ENCODE results near the gene SARS2. TPM values are rescaled to one million over a fixed set of nuclear protein-coding genes. Genes with fewer than 3 reads are reported as not detected.
A peak's percentile ranks its signal among the peaks of the same experiment; 100 is the strongest.

Gene SARS2
- total RNA-seq, 1 donor from 2014 or later = 45.8 TPM

DNA sequence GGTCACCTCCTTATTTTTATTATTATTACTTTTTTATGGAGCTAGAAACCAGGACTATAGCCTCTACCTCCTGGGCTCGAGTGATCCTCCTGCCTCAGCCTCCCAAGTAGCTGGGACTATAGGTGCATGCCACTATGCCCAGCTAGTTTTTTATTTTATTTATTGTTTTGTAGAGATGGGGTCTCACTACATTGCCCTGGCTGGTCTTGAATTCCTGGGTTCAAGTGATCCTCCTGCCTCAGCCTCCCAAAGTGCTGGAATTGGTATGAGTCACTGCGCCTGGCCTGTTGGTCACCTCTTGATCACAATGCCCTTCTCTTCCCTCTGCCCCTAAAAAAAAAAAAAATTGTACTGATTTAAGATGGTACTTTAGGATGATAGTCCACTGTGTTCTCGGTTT is 20.6 kb upstream of the SARS2 start:
- Histone ChIP-seq H4K20me1 (ENCODE audit: low read depth) (peaks cover 4% of the 10 kb centered on the region), H3K4me2 (no peak overlapping the region), H3K9me3 (ENCODE audit: low read depth) (no peaks in the 10 kb centered on the region), H3K9ac (no peak overlapping the region), H3K4me1 (no peaks in the 10 kb centered on the region), H3K27me3 (peaks cover 8% of the 10 kb centered on the region), H3K4me3 (no peak overlapping the region), H3K27ac (no peak overlapping the region), H3F3A (ENCODE audit: low read depth) (peaks cover 5% of the 10 kb centered on the region), H2AFZ (replicated peaks) (no peak overlapping the region), H3K79me2 (ENCODE audit: low read depth) (no peaks in the 10 kb centered on the region), H3K36me3 (no peaks in the 10 kb centered on the region)
- Mint-ChIP-seq H3K27me3 (ENCODE audit: insufficient read depth, low read depth) (peaks cover 10% of the 10 kb centered on the region), H3K4me3 (no peak overlapping the region), H3K4me1 (peaks cover 8% of the 10 kb centered on the region), H3K36me3 (peaks cover 2% of the 10 kb centered on the region), H3K9me3 (no peaks in the 10 kb centered on the region), H3K27ac (no peak overlapping the region)
- TF ChIP-seq EZH2phosphoT487 (IDR thresholded peaks at IDR 0.05) (no peak), EZH2 (IDR thresholded peaks at IDR 0.05) (no peak)
- TF ChIP-seq, protein P1, sequence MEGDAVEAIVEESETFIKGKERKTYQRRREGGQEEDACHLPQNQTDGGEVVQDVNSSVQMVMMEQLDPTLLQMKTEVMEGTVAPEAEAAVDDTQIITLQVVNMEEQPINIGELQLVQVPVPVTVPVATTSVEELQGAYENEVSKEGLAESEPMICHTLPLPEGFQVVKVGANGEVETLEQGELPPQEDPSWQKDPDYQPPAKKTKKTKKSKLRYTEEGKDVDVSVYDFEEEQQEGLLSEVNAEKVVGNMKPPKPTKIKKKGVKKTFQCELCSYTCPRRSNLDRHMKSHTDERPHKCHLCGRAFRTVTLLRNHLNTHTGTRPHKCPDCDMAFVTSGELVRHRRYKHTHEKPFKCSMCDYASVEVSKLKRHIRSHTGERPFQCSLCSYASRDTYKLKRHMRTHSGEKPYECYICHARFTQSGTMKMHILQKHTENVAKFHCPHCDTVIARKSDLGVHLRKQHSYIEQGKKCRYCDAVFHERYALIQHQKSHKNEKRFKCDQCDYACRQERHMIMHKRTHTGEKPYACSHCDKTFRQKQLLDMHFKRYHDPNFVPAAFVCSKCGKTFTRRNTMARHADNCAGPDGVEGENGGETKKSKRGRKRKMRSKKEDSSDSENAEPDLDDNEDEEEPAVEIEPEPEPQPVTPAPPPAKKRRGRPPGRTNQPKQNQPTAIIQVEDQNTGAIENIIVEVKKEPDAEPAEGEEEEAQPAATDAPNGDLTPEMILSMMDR (IDR thresholded peaks at IDR 0.05) = no peak
- DNase-seq (ENCODE audit: low spot score) = no peak

DNA sequence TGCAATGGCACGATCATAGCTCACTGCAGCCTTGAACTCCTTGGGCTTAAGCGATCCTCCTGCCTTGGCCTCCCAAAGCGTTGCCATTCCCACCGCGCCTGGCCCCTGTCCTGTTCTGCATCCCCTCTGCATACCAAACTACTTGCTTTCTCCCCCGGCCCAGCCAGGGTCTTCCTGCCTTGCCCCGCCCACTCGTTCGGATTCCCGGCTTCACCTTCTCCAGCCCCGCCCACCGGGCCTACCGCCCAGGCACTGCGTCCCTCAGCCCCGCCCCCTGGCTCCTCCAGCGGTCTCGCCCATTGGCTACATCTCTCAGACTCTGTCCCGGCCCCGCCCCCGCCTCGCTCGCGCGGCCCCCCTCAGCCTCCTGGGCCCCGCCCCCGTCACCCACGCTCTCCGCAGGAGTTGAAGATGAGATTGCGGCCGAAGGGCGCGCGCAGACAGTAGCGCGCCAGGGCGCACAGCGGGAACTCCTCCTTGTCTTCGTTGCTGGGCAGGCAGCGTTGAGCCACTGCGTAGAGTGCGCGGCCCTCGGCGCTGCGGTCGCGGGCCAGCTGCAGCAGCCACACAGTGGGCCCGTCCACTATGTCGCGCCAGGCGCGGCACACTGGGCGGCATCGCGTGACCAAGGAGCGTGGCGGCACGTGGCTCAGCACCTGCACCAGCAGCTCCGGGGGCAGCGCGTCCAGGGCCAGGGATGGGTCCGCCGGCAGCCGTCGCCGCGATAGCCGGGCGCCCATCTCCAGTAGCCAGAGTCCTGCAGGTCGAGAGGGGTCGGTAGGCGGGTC is 19.2 kb upstream of the SARS2 start:
- H3K27me3 Mint-ChIP-seq (ENCODE audit: insufficient read depth, low read depth) = peaks cover 9% of the 10 kb centered on the region
- TF ChIP-seq, protein P1 (IDR thresholded peaks at IDR 0.05) = no peak
- no peak for TF ChIP-seq EZH2phosphoT487 (IDR thresholded peaks at IDR 0.05)
- TF ChIP-seq EZH2 (IDR thresholded peaks at IDR 0.05) = no peak
- Histone ChIP-seq H3K27me3 (peaks cover 8% of the 10 kb centered on the region), H2AFZ (replicated peaks) (peak overlapping the region; percentile 46), H3K27ac (no peak overlapping the region), H4K20me1 (ENCODE audit: low read depth) (peaks cover 4% of the 10 kb centered on the region), H3K79me2 (ENCODE audit: low read depth) (no peaks in the 10 kb centered on the region), H3K9me3 (ENCODE audit: low read depth) (no peaks in the 10 kb centered on the region), H3K4me2 (peak overlapping the region; percentile 74), H3K36me3 (no peaks in the 10 kb centered on the region), H3K9ac (no peak overlapping the region), H3K4me3 (peak overlapping the region; percentile 53), H3F3A (ENCODE audit: low read depth) (peaks cover 5% of the 10 kb centered on the region), H3K4me1 (no peaks in the 10 kb centered on the region)
- no peak overlapping the region for H3K27ac Mint-ChIP-seq
- peak overlapping the region; percentile 79 for H3K4me3 Mint-ChIP-seq
- H3K36me3 Mint-ChIP-seq = peaks cover 3% of the 10 kb centered on the region
- peak; percentile 99 for DNase-seq (ENCODE audit: low spot score)
- H3K4me1 Mint-ChIP-seq = peaks cover 8% of the 10 kb centered on the region
- H3K9me3 Mint-ChIP-seq = no peaks in the 10 kb centered on the region

DNA sequence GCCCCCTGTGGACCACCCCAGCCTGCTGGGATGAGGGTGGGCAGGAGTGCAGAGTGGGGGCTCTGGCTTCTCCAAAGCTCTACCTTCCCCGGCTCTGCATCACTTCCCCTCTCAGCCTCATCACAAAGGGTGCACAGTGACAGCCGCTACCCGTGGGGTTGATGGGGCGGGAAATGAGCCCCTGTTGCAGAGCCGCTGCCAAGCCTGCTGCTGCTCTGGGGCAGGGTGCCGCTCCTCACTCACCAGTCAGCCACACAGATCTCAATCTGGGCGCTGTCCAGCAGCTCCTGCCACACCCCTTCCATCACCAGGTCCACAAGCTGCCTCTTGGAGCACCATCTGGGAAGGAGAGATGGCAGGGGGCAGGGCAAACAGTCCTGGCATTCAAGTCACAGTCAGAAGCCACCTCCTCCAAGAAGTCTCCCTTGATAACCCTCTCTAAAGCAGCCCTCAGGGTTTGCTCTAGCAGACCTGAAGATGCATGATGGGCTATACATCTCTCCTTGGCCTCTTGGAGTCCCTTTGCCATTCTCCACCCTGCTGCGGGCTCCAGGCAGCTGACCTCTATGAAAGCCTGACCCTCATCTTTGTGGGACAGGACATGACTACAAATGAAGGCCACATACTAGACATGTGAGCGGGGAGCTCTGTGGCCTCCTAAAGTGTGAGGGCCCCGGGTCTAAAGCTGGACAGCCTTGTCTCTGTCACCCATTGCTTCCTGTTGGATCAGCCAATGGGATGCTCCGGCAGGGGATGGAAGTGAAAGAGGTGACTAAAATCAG is 15.9 kb upstream of the SARS2 start:
- no peak overlapping the region for H3K27ac Mint-ChIP-seq
- Histone ChIP-seq H3K27me3 (peaks cover 8% of the 10 kb centered on the region), H3K4me1 (no peaks in the 10 kb centered on the region), H3F3A (ENCODE audit: low read depth) (peaks cover 5% of the 10 kb centered on the region), H3K36me3 (no peaks in the 10 kb centered on the region), H3K79me2 (ENCODE audit: low read depth) (no peaks in the 10 kb centered on the region), H3K27ac (no peak overlapping the region), H3K9ac (no peak overlapping the region), H2AFZ (replicated peaks) (no peak overlapping the region), H4K20me1 (ENCODE audit: low read depth) (no peaks in the 10 kb centered on the region), H3K4me3 (no peak overlapping the region), H3K9me3 (ENCODE audit: low read depth) (no peaks in the 10 kb centered on the region), H3K4me2 (no peak overlapping the region)
- no peak overlapping the region for H3K4me3 Mint-ChIP-seq
- no peak for TF ChIP-seq EZH2 (IDR thresholded peaks at IDR 0.05)
- TF ChIP-seq, protein P1 (IDR thresholded peaks at IDR 0.05) = no peak
- TF ChIP-seq EZH2phosphoT487 (IDR thresholded peaks at IDR 0.05) = no peak
- no peak for DNase-seq (ENCODE audit: low spot score)
- H3K27me3 Mint-ChIP-seq (ENCODE audit: insufficient read depth, low read depth) = peaks cover 13% of the 10 kb centered on the region
- H3K4me1 Mint-ChIP-seq = peaks cover 5% of the 10 kb centered on the region
- no peaks in the 10 kb centered on the region for H3K9me3 Mint-ChIP-seq
- peaks cover 11% of the 10 kb centered on the region for H3K36me3 Mint-ChIP-seq
